HCT116 (cell line): Measurements from ENCODE around the gene CTBP1. TPM values are rescaled to one million over a fixed set of nuclear protein-coding genes. Genes with fewer than 3 reads are reported as not detected.

ENCODE experiments used
- ATAC-seq: fragments of 200-7000 bp; cut with Tn5 transposase; 2 replicates; pipeline ENCODE4 v1.9.1; 2020; ENCODE audit warnings: mild to moderate bottlenecking, moderate library complexity
- BruUV-seq: library from RNA; stranded (reverse); fragments of 400-500 nt; replicated peaks from 2 replicates; lab custom pipeline; 2021; lab: Mats Ljungman, UMichigan
- CTCF ChIA-PET: fragments of 300-600 bp; sonication (Branson Sonifier 250); formaldehyde crosslinking; loops from one replicate; lab custom pipeline; 2021; ENCODE audit warnings: antibody characterized with exemption; lab: Charles Lee
- POLR2A ChIA-PET: fragments of 300-600, 350-600 bp; sonication (Branson Sonifier 250); formaldehyde crosslinking; loops from one replicate; lab custom pipeline; 2021; ENCODE audit warnings: antibody characterized with exemption; lab: Charles Lee
- RAD21 ChIA-PET, 2 experiments: fragments of 300-600 bp; sonication (Branson Sonifier 250); formaldehyde crosslinking; loops; one replicate each; lab custom pipeline; 2023; ENCODE audit warnings: low total read pairs in 2 of 2; ENCODE audit not compliant: uncharacterized antibody in 2 of 2, unreplicated experiment in 2 of 2, low non-redundant PET in 1 of 2; lab: Charles Lee
- DNase-seq: peaks from one replicate; pipeline ENCODE4 v3.0.0-alpha.2; 2010; ENCODE audit warnings: low read depth, low spot score
- H2AFZ ChIP-seq: fragments of 200-600 bp; shearing (Covaris generic), sonication (generic); 2 replicates; pipeline ENCODE4 v1.6.1; 2017; ENCODE audit warnings: low read depth, mixed run types, mixed read lengths, antibody characterized with exemption, low read length; ENCODE audit not compliant: poor library complexity, severe bottlenecking
- H3K27ac ChIP-seq: 2 replicates; pipeline ENCODE4 v1.5.1; 2012; ENCODE audit warnings: low read depth, low read length
- H3K27me3 ChIP-seq: fragments of 200-600 bp; sonication (generic); 2 replicates; pipeline ENCODE4 v1.6.1; 2016; ENCODE audit warnings: mixed run types, low read length, mixed read lengths; ENCODE audit not compliant: insufficient read depth
- H3K36me3 ChIP-seq, 2 experiments: fragments of 200-500 bp in 1 of 2; fragments of 200-600 bp in 1 of 2; sonication (Bioruptor generic) in 1 of 2; sonication (generic) in 1 of 2; 2 replicates each; pipeline versions ENCODE4 v1.5.1 to v1.6.1; 2014 to 2016; ENCODE audit warnings: low read length in 2 of 2, inconsistent platforms in 1 of 2, mixed read lengths in 1 of 2, mixed run types in 1 of 2; ENCODE audit not compliant: insufficient read depth in 2 of 2, control insufficient read depth in 1 of 2
- H3K4me1 ChIP-seq, 2 experiments: fragments of 200-600 bp in 1 of 2; sonication (generic) in 1 of 2; 2 replicates each; pipeline versions ENCODE4 v1.5.1 to v1.6.1; 2012 to 2017; ENCODE audit warnings: low read length in 2 of 2, inconsistent platforms in 1 of 2, mild to moderate bottlenecking in 1 of 2, mixed read lengths in 1 of 2, mixed run types in 1 of 2, moderate library complexity in 1 of 2; ENCODE audit not compliant: insufficient read depth in 2 of 2, control insufficient read depth in 1 of 2
- H3K4me2 ChIP-seq: fragments of 200-600 bp; sonication (generic); 2 replicates; pipeline ENCODE4 v1.6.1; 2017; ENCODE audit warnings: mixed run types, low read length, mixed read lengths
- H3K4me3 ChIP-seq, 2 experiments: fragments of 200-600 bp in 1 of 2; sonication (generic) in 1 of 2; replicated peaks in 1 of 2; 2 replicates each; pipeline ENCODE4 v1.5.1; 2011 to 2016; ENCODE audit warnings: low read length in 2 of 2, control low read depth in 1 of 2, low read depth in 1 of 2, mild to moderate bottlenecking in 1 of 2, mixed read lengths in 1 of 2, mixed run types in 1 of 2
- H3K79me2 ChIP-seq: fragments of 200-600 bp; sonication (generic); 2 replicates; pipeline ENCODE4 v1.6.1; 2017; ENCODE audit warnings: mild to moderate bottlenecking, mixed run types, low read length, moderate library complexity, mixed read lengths; ENCODE audit not compliant: insufficient read depth
- H3K9ac ChIP-seq: fragments of 200-600 bp; sonication (generic); 2 replicates; pipeline ENCODE4 v1.6.1; 2016; ENCODE audit warnings: low read length, mixed read lengths
- H3K9me2 ChIP-seq: fragments of 200-600 bp; sonication (generic), shearing (Covaris generic); 2 replicates; pipeline ENCODE4 v1.6.1; 2017; ENCODE audit warnings: mixed run types, mild to moderate bottlenecking, moderate library complexity; ENCODE audit not compliant: insufficient read depth
- H3K9me3 ChIP-seq, 2 experiments: fragments of 200-500 bp in 1 of 2; fragments of 200-600 bp in 1 of 2; sonication (Bioruptor generic) in 1 of 2; sonication (generic) in 1 of 2; 2 replicates each; pipeline ENCODE4 v1.6.1; 2014 to 2017; ENCODE audit warnings: low read length in 2 of 2, mixed read lengths in 2 of 2, inconsistent platforms in 1 of 2, low read depth in 1 of 2, mild to moderate bottlenecking in 1 of 2, mixed run types in 1 of 2, moderate library complexity in 1 of 2; ENCODE audit not compliant: control insufficient read depth in 1 of 2, insufficient read depth in 1 of 2
- H4K20me1 ChIP-seq: fragments of 200-600 bp; sonication (generic), shearing (Covaris generic); 2 replicates; pipeline ENCODE4 v1.6.1; 2017; ENCODE audit warnings: mixed run types, mild to moderate bottlenecking, moderate library complexity; ENCODE audit not compliant: insufficient read depth
- CTCF ChIP-seq, 3 experiments: fragments of 200-600 bp in 1 of 3; sonication (generic) in 1 of 3; IDR thresholded peaks in 2 of 3; conservative IDR thresholded peaks in 1 of 3; 2 replicates each; pipeline ENCODE4 v1.5.1; 2012 to 2017; ENCODE audit warnings: low read depth in 2 of 3, low read length in 2 of 3, antibody characterized with exemption in 1 of 3, borderline replicate concordance in 1 of 3, control low read depth in 1 of 3, mild to moderate bottlenecking in 1 of 3, mixed read lengths in 1 of 3, mixed run types in 1 of 3, moderate library complexity in 1 of 3; ENCODE audit not compliant: insufficient read depth in 1 of 3
- ELF1 ChIP-seq: IDR thresholded peaks from 2 replicates; pipeline ENCODE4 v1.6.1; 2012; ENCODE audit warnings: low read depth, borderline replicate concordance
- EZH2phosphoT487 ChIP-seq: fragments of 200-600 bp; IDR thresholded peaks from 2 replicates; pipeline ENCODE4 v1.6.1; 2018; ENCODE audit warnings: antibody characterized with exemption, borderline replicate concordance
- POLR2A ChIP-seq: IDR thresholded peaks from 2 replicates; pipeline ENCODE4 v1.7.0; 2011; ENCODE audit warnings: borderline replicate concordance; ENCODE audit not compliant: insufficient read depth, insufficient read length; ENCODE audit errors: extremely low read depth
- SP1 ChIP-seq: IDR thresholded peaks from 2 replicates; pipeline ENCODE4 v1.6.1; 2012; ENCODE audit warnings: low read depth
- ZBTB33 ChIP-seq: IDR thresholded peaks from 2 replicates; pipeline ENCODE4 v1.6.1; 2011; ENCODE audit warnings: mild to moderate bottlenecking, low read length, moderate library complexity; ENCODE audit not compliant: insufficient replicate concordance; ENCODE audit errors: extremely low read depth
- intact Hi-C: fragments of 100-400 bp; cut with micrococcal nuclease; formaldehyde crosslinking; loops from 2 replicates; pipeline ENCODE4 v1.10.0; 2022
- total RNA-seq: library from RNA; stranded (reverse); gene quantifications from one replicate; pipeline ENCODE4 v1.2.1, GENCODE V29; 2021; ENCODE audit not compliant: unreplicated experiment

Gene CTBP1
- total RNA-seq, 1 experiment from 2014 or later, result 175 TPM

GRCh38 chr4:1215141-1216075 lies 33.5 kb downstream of the CTBP1 start:
- DNase-seq, result no peak
- no peaks in the 10 kb centered on the region for H3K9me2 ChIP-seq
- H3K27me3 ChIP-seq, result no peaks in the 10 kb centered on the region
- POLR2A ChIA-PET, result interaction anchor here (0.6 kb wide), 1 partner anchor 8 kb away, joined by 3 read pairs; no protein-coding TSS in a partner anchor
- BruUV-seq, result no TSS peak
- no peak overlapping the region for H3K4me2 ChIP-seq
- H2AFZ ChIP-seq, result no peak overlapping the region
- H4K20me1 ChIP-seq, result no peaks in the 10 kb centered on the region
- RAD21 ChIA-PET, result no interaction called here
- H3K9me3 ChIP-seq, result no peaks in the 10 kb centered on the region
- H3K9ac ChIP-seq, result no peak overlapping the region
- peaks cover 19 to 22% of the 10 kb centered on the region in 2 experiments; a peak in 3 of 4 replicates for H3K36me3 ChIP-seq
- CTCF ChIA-PET, result no interaction called here
- no peak for ATAC-seq
- intact Hi-C loops, result no loop called here
- H3K27ac ChIP-seq, result no peak overlapping the region
- H3K4me1 ChIP-seq, result no peaks in the 10 kb centered on the region
- H3K79me2 ChIP-seq, result peaks cover 15% of the 10 kb centered on the region; the same call in 1 of the 2 replicates
- TF ChIP-seq POLR2A, result no peak
- TF ChIP-seq CTCF (IDR thresholded peaks at IDR 0.05 in 2 of 3, conservative IDR thresholded peaks at IDR 0.05 in 1 of 3; ENCODE audit: borderline replicate concordance in 1 of 3, insufficient read depth in 1 of 3, low read depth in 2 of 3, low read length in 2 of 3), result no peak
- no peak for TF ChIP-seq ELF1
- no peak for TF ChIP-seq SP1
- TF ChIP-seq ZBTB33, result no peak
- no peak for TF ChIP-seq EZH2phosphoT487
- H3K4me3 ChIP-seq, result no peak overlapping the region
